ENCODE data around the gene ARMC3. TPM values are rescaled to one million over a fixed set of nuclear protein-coding genes. Genes with fewer than 3 reads are reported as not detected.
"Not testable (repeated sequence)": the region's sequence is repeated elsewhere in the genome, so short reads cannot be mapped to it uniquely, and the experiment has no call there.

Gene ARMC3
- total and polyA plus RNA-seq, 4 donors = 0.13 TPM; not detected in 3

DNA sequence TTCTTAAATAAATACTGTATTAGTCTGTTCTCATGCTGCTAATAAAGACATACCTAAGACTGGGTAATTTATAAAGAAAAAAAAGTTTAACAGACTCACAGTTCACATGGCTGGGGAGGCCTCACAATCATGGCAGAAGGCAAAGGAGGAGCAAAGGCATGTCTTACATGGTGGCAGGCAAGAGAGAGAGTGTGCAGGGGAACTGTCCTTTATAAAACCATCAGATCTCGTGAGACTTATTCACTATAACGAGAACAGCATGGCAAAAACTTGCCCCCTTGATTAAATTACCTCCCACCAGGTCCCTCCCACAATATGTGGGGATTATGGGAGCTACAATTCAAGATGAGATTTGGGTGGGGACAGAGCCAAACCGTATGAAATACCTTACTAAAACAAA is 25.7 kb upstream of the ARMC3 start:
- intact Hi-C loops (cut with DNase I); H3K9me3 ChIP-seq (ENCODE audit: control insufficient read depth, low read length); H3K36me3 ChIP-seq (ENCODE audit: control insufficient read depth in 1 of 2, insufficient read depth in 2 of 2, low read length in 1 of 2); ATAC-seq (ENCODE audit: low FRiP score); DNase-seq; H3K27ac ChIP-seq (ENCODE audit: low read depth in 1 of 2, low read length in 2 of 2); H3K27me3 ChIP-seq (ENCODE audit: control insufficient read depth in 1 of 2, insufficient read depth in 2 of 2, low read length in 1 of 2); H3K4me1 ChIP-seq (ENCODE audit: control insufficient read depth in 1 of 2, insufficient read depth in 2 of 2, low read length in 2 of 2); H3K4me3 ChIP-seq (ENCODE audit: low read length in 2 of 2): not testable (repeated sequence)
- WGBS, 2 donors = 77 to 81% methylated on average over 3 of the region's 3 CpGs

- intact Hi-C loops (cut with DNase I) = no loop called here
- WGBS, 2 donors = 77 to 92% methylated on average over 1 of the region's 1 CpG
- Histone ChIP-seq H3K27me3 (ENCODE audit: control insufficient read depth in 1 of 2, insufficient read depth in 2 of 2, low read length in 1 of 2) (no peaks in the 10 kb centered on the region), H3K36me3 (ENCODE audit: control insufficient read depth in 1 of 2, insufficient read depth in 2 of 2, low read length in 1 of 2) (no peaks in the 10 kb centered on the region), H3K4me3 (ENCODE audit: low read length in 2 of 2) (no peak overlapping the region), H3K27ac (ENCODE audit: low read depth in 1 of 2, low read length in 2 of 2) (no peak overlapping the region), H3K9me3 (ENCODE audit: control insufficient read depth, low read length) (no peaks in the 10 kb centered on the region), H3K4me1 (ENCODE audit: control insufficient read depth in 1 of 2, insufficient read depth in 2 of 2, low read length in 2 of 2) (no peaks in the 10 kb centered on the region)
- ATAC-seq (ENCODE audit: low FRiP score) (no peak), DNase-seq (no peak)
These were observed 24.2 kb upstream of the ARMC3 start for GRCh38 chr10:22903694-22904093.

DNA sequence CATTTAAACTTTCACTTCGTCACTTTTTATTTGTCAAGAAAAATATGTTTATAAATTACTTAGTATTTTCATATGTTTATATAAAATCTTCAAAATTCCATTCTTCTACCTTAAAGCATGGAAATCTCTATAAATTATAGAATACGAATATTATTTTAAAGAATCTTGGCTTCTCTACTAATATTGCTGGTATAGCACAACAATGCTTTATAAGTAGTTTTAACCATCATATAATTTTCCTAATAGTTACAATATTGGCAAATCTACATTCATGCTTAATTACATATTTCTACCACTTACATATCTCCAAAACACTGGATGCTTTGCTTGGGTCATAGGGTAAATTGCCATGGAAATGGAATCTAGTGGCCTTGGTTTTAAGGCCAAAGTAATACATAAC is 21.1 kb upstream of the ARMC3 start:
- H3K27ac ChIP-seq (ENCODE audit: low read depth in 1 of 2, low read length in 2 of 2) = no peak overlapping the region
- H3K36me3 ChIP-seq (ENCODE audit: control insufficient read depth in 1 of 2, insufficient read depth in 2 of 2, low read length in 1 of 2) = no peaks in the 10 kb centered on the region
- H3K9me3 ChIP-seq (ENCODE audit: control insufficient read depth, low read length) = no peaks in the 10 kb centered on the region
- ATAC-seq (ENCODE audit: low FRiP score) = no peak
- no peaks in the 10 kb centered on the region for H3K27me3 ChIP-seq (ENCODE audit: control insufficient read depth in 1 of 2, insufficient read depth in 2 of 2, low read length in 1 of 2)
- 89 to 91% methylated on average over 2 of the region's 2 CpGs for WGBS, 2 donors
- DNase-seq = no peak
- no peak overlapping the region for H3K4me3 ChIP-seq (ENCODE audit: low read length in 2 of 2)
- intact Hi-C loops (cut with DNase I) = no loop called here
- no peaks in the 10 kb centered on the region for H3K4me1 ChIP-seq (ENCODE audit: control insufficient read depth in 1 of 2, insufficient read depth in 2 of 2, low read length in 2 of 2)

DNA sequence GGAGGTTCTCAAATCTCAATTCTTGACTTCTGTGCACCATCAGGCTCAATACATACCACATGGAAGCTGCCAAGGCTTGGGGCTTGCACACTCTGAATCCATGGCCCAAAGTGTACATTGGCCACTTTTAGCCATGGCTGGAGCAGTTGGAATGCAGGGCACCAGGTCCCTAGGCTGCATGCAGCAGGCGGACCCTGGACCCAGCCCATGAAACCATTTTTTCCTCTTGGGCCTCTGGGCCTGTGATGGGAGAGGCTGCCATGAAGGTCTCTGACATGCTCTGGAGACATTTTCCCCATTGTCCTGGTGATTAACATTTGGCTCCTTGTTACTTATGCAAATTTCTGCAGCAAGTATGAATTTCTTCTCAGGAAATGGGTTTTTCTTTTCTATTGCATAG is 19.0 kb upstream of the ARMC3 start:
- Histone ChIP-seq H3K4me1 (ENCODE audit: control insufficient read depth in 1 of 2, insufficient read depth in 2 of 2, low read length in 2 of 2) (no peaks in the 10 kb centered on the region), H3K27me3 (ENCODE audit: control insufficient read depth in 1 of 2, insufficient read depth in 2 of 2, low read length in 1 of 2) (no peaks in the 10 kb centered on the region), H3K4me3 (ENCODE audit: low read length in 2 of 2) (no peak overlapping the region), H3K36me3 (ENCODE audit: control insufficient read depth in 1 of 2, insufficient read depth in 2 of 2, low read length in 1 of 2) (no peaks in the 10 kb centered on the region), H3K9me3 (ENCODE audit: control insufficient read depth, low read length) (no peaks in the 10 kb centered on the region), H3K27ac (ENCODE audit: low read depth in 1 of 2, low read length in 2 of 2) (no peak overlapping the region)
- WGBS, 2 donors = 90 to 94% methylated on average over 1 of the region's 1 CpG
- intact Hi-C loops (cut with DNase I) = no loop called here
- DNase-seq (no peak), ATAC-seq (ENCODE audit: low FRiP score) (no peak)

- 90 to 100% methylated on average over 1 of the region's 1 CpG for WGBS, 2 donors
- DNase-seq; ATAC-seq (ENCODE audit: low FRiP score); H3K27me3 ChIP-seq (ENCODE audit: control insufficient read depth in 1 of 2, insufficient read depth in 2 of 2, low read length in 1 of 2); H3K27ac ChIP-seq (ENCODE audit: low read depth in 1 of 2, low read length in 2 of 2); H3K36me3 ChIP-seq (ENCODE audit: control insufficient read depth in 1 of 2, insufficient read depth in 2 of 2, low read length in 1 of 2); intact Hi-C loops (cut with DNase I); H3K4me3 ChIP-seq (ENCODE audit: low read length in 2 of 2); H3K4me1 ChIP-seq (ENCODE audit: control insufficient read depth in 1 of 2, insufficient read depth in 2 of 2, low read length in 2 of 2); H3K9me3 ChIP-seq (ENCODE audit: control insufficient read depth, low read length): not testable (repeated sequence)
These were observed 18.2 kb upstream of the ARMC3 start for GRCh38 chr10:22909673-22910072.

GRCh38 chr10:22911067-22911466 is 16.8 kb upstream of the ARMC3 start:
- no peaks in the 10 kb centered on the region for H3K36me3 ChIP-seq (ENCODE audit: control insufficient read depth in 1 of 2, insufficient read depth in 2 of 2, low read length in 1 of 2)
- H3K27ac ChIP-seq (ENCODE audit: low read depth in 1 of 2, low read length in 2 of 2) = no peak overlapping the region
- intact Hi-C loops (cut with DNase I) = no loop called here
- H3K4me1 ChIP-seq (ENCODE audit: control insufficient read depth in 1 of 2, insufficient read depth in 2 of 2, low read length in 2 of 2) = no peaks in the 10 kb centered on the region
- H3K27me3 ChIP-seq (ENCODE audit: control insufficient read depth in 1 of 2, insufficient read depth in 2 of 2, low read length in 1 of 2) = no peaks in the 10 kb centered on the region
- H3K9me3 ChIP-seq (ENCODE audit: control insufficient read depth, low read length) = no peaks in the 10 kb centered on the region
- no peak for DNase-seq
- 81 to 93% methylated on average over 1 of the region's 1 CpG for WGBS, 2 donors
- no peak overlapping the region for H3K4me3 ChIP-seq (ENCODE audit: low read length in 2 of 2)
- ATAC-seq (ENCODE audit: low FRiP score) = no peak

DNA sequence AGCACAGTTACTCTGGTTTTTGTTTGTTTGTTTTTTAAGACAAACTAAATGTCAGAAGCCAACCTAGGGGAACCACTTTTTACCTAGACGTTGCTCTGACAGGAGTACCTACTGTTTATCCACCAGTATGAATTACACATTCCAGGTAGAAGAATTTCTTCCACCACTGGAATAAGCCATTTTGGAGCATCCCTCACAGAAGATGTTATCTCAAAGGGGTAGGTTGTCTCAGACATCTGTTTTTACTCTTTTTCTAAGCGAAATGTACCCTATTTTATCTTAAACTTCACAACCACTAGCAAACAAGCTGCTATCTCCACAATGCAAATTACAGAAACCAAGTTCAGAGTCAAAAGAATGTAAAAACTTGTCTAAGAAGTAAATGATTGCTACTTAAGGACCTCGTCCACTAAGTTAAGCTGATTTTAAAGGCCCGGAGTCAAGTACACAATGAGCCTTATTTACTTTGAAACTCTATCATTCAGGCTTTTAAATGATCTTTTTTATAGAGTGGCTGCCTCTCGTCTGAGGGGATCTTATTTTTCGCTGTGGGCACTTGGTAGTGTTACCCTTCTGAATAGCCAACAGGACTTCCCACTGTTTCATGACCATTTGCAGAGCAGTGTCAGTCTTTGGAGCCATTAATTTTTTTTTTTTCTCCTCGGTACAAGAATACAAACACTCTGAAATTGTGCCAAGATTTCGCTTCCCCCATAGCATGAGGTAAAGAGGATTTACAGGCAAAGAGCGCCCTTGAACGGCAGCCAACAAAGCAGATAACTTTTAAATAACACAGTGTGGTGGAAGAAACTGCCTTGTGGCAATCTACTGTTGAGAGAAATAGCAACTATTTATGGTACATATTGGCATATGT is 15.7 kb upstream of the ARMC3 start:
- no peak for ATAC-seq (ENCODE audit: low FRiP score)

GRCh38 chr10:22912763-22913384 is 15.0 kb upstream of the ARMC3 start:
- intact Hi-C loops (cut with DNase I) = no loop called here
- Histone ChIP-seq H3K27me3 (ENCODE audit: control insufficient read depth in 1 of 2, insufficient read depth in 2 of 2, low read length in 1 of 2) (no peaks in the 10 kb centered on the region), H3K27ac (ENCODE audit: low read depth in 1 of 2, low read length in 2 of 2) (no peak overlapping the region), H3K4me3 (ENCODE audit: low read length in 2 of 2) (no peak overlapping the region), H3K4me1 (ENCODE audit: control insufficient read depth in 1 of 2, insufficient read depth in 2 of 2, low read length in 2 of 2) (no peaks in the 10 kb centered on the region), H3K36me3 (ENCODE audit: control insufficient read depth in 1 of 2, insufficient read depth in 2 of 2, low read length in 1 of 2) (no peaks in the 10 kb centered on the region), H3K9me3 (ENCODE audit: control insufficient read depth, low read length) (no peaks in the 10 kb centered on the region)
- DNase-seq (no peak), ATAC-seq (ENCODE audit: low FRiP score) (no peak)
- 72 to 75% methylated on average over 5 of the region's 5 CpGs for WGBS, 2 donors

More for the DNA sequence above, 15.7 kb upstream of the ARMC3 start:
- Histone ChIP-seq H3K36me3 (ENCODE audit: control insufficient read depth in 1 of 2, insufficient read depth in 2 of 2, low read length in 1 of 2) (no peaks in the 10 kb centered on the region), H3K27me3 (ENCODE audit: control insufficient read depth in 1 of 2, insufficient read depth in 2 of 2, low read length in 1 of 2) (no peaks in the 10 kb centered on the region), H3K9me3 (ENCODE audit: control insufficient read depth, low read length) (no peaks in the 10 kb centered on the region), H3K27ac (ENCODE audit: low read depth in 1 of 2, low read length in 2 of 2) (no peak overlapping the region), H3K4me1 (ENCODE audit: control insufficient read depth in 1 of 2, insufficient read depth in 2 of 2, low read length in 2 of 2) (no peaks in the 10 kb centered on the region), H3K4me3 (ENCODE audit: low read length in 2 of 2) (no peak overlapping the region)
- no peak for DNase-seq
- intact Hi-C loops (cut with DNase I) = no loop called here
- 46 to 50% methylated on average over 10 of the region's 10 CpGs for WGBS, 2 donors
